Measurements from ENCODE around the gene COL5A1.

COL5A1 gene

GRCh38 chr9:134614256-134614655, 27.3 kb upstream of the COL5A1 start:
- no peak overlapping the region for H2AFZ ChIP-seq
- H3K4me2 ChIP-seq (ENCODE audit: low read length) = no peak overlapping the region
- H3K9me3 ChIP-seq (ENCODE audit: control insufficient read depth, low read length) = no peaks in the 10 kb centered on the region
- H3K27ac ChIP-seq = no peak overlapping the region
- no peak overlapping the region for H3K4me3 ChIP-seq (ENCODE audit: low read depth, low read length)
- no peaks in the 10 kb centered on the region for H3K79me2 ChIP-seq
- no peak overlapping the region for H3K9ac ChIP-seq
- H3K27me3 ChIP-seq (ENCODE audit: control insufficient read depth, insufficient read depth, low read length) = no peaks in the 10 kb centered on the region
- no peak for TF ChIP-seq CTCF (IDR thresholded peaks at IDR 0.05)
- no peaks in the 10 kb centered on the region for H3K36me3 ChIP-seq (ENCODE audit: control insufficient read depth, insufficient read depth, low read length)
- no peaks in the 10 kb centered on the region for H3K4me1 ChIP-seq

DNA sequence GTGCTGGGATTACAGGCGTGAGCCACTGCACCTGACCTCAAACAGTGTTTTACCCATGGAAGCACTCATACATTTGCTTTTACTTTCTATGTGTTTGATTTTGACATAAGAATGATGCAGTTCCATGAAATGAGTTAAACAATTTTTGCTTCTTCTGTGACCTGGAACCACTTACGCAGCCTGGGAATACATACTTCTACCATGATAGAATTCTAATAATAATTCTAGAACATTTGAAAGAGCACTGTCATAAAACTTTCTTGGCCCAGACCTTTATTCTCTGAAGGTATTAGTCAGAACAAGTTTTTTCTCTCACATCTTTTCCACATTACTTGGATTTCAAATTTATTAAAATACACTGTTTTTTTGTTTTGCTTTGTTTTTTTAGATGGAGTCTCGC, 25.3 kb upstream of the COL5A1 start:
- H3K27ac ChIP-seq = no peak overlapping the region
- no peak overlapping the region for H3K4me2 ChIP-seq (ENCODE audit: low read length)
- H3K79me2 ChIP-seq = no peaks in the 10 kb centered on the region
- no peak overlapping the region for H2AFZ ChIP-seq
- H3K27me3 ChIP-seq (ENCODE audit: control insufficient read depth, insufficient read depth, low read length) = no peaks in the 10 kb centered on the region
- no peak for TF ChIP-seq CTCF (IDR thresholded peaks at IDR 0.05)
- H3K9me3 ChIP-seq (ENCODE audit: control insufficient read depth, low read length) = no peaks in the 10 kb centered on the region
- H3K36me3 ChIP-seq (ENCODE audit: control insufficient read depth, insufficient read depth, low read length) = no peaks in the 10 kb centered on the region
- H3K4me3 ChIP-seq (ENCODE audit: low read depth, low read length) = no peak overlapping the region
- H3K9ac ChIP-seq = no peak overlapping the region
- H3K4me1 ChIP-seq = no peaks in the 10 kb centered on the region

GRCh38 chr9:134617246-134617645, 24.4 kb upstream of the COL5A1 start:
- no peaks in the 10 kb centered on the region for H3K79me2 ChIP-seq
- no peak overlapping the region for H3K4me2 ChIP-seq (ENCODE audit: low read length)
- H2AFZ ChIP-seq = no peak overlapping the region
- no peak overlapping the region for H3K27ac ChIP-seq
- H3K9me3 ChIP-seq (ENCODE audit: control insufficient read depth, low read length) = no peaks in the 10 kb centered on the region
- H3K9ac ChIP-seq = no peak overlapping the region
- no peaks in the 10 kb centered on the region for H3K27me3 ChIP-seq (ENCODE audit: control insufficient read depth, insufficient read depth, low read length)
- H3K36me3 ChIP-seq (ENCODE audit: control insufficient read depth, insufficient read depth, low read length) = no peaks in the 10 kb centered on the region
- H3K4me1 ChIP-seq = no peaks in the 10 kb centered on the region
- no peak overlapping the region for H3K4me3 ChIP-seq (ENCODE audit: low read depth, low read length)
- TF ChIP-seq CTCF (IDR thresholded peaks at IDR 0.05) = no peak

DNA sequence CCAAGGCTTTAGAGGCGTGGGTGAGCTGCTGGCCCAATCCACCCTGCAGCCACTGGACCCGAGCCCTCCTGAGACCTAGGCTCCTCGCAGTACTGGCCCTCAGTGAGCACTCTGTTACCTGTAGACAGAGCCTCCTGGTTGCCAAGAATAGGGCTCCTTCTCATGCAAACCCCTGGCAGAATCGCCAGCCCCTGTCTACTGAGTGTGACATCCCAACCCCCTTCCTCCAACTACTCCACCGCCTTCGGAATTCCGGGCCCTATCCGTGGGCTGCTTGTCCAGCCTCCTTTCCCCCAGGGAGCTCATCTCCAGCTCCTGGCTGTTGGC, 23.8 kb upstream of the COL5A1 start:
- no peaks in the 10 kb centered on the region for H3K79me2 ChIP-seq
- H3K4me3 ChIP-seq (ENCODE audit: low read depth, low read length) = no peak overlapping the region
- no peak overlapping the region for H3K4me2 ChIP-seq (ENCODE audit: low read length)
- TF ChIP-seq CTCF (IDR thresholded peaks at IDR 0.05) = no peak
- H3K9ac ChIP-seq = no peak overlapping the region
- no peak overlapping the region for H3K27ac ChIP-seq
- no peaks in the 10 kb centered on the region for H3K36me3 ChIP-seq (ENCODE audit: control insufficient read depth, insufficient read depth, low read length)
- H3K9me3 ChIP-seq (ENCODE audit: control insufficient read depth, low read length) = no peaks in the 10 kb centered on the region
- H2AFZ ChIP-seq = no peak overlapping the region
- H3K4me1 ChIP-seq = no peaks in the 10 kb centered on the region
- no peaks in the 10 kb centered on the region for H3K27me3 ChIP-seq (ENCODE audit: control insufficient read depth, insufficient read depth, low read length)

DNA sequence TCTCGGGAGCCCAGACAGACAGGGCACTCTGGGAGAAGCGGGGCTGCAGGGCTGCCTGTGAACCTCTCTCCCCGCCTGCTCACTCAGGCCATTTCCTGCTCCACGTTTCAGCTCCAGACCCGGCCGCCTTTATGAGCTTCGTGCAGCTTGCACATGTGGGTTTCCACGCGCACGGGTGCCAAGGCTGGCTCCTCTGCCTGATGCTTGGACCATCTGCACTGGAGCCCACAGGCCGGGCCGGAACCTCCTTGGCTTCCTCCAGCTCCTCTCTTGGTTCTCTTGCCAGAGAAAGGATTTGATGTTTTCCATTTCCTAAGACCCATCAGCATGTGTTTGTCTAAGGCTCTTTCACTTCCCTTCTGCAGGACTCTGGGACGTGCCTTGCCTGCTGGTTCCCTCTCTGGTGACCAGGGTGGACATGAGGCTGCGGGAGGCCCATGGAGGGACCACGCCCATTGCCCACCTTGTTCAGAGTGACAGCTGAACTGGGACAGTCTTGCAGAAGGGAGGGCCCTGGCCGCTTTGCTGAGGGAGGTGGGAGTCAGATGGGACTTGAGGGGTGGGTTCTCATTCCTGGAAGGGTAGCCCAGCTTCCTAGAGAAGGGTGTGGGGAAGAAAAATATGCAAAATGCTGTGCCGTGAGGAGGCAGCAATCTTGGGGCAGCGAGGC, 23.3 kb upstream of the COL5A1 start:
- no peaks in the 10 kb centered on the region for H3K27me3 ChIP-seq (ENCODE audit: control insufficient read depth, insufficient read depth, low read length)
- no peak overlapping the region for H3K4me2 ChIP-seq (ENCODE audit: low read length)
- no peak overlapping the region for H3K27ac ChIP-seq

More for the DNA sequence above, 23.3 kb upstream of the COL5A1 start:
- Histone ChIP-seq H3K79me2 (no peaks in the 10 kb centered on the region), H3K9me3 (ENCODE audit: control insufficient read depth, low read length) (no peaks in the 10 kb centered on the region), H3K36me3 (ENCODE audit: control insufficient read depth, insufficient read depth, low read length) (no peaks in the 10 kb centered on the region), H3K9ac (no peak overlapping the region), H3K4me1 (no peaks in the 10 kb centered on the region), H3K4me3 (ENCODE audit: low read depth, low read length) (no peak overlapping the region), H2AFZ (no peak overlapping the region)
- no peak for TF ChIP-seq CTCF (IDR thresholded peaks at IDR 0.05)
